IPS-11a (cell line): Measurements from ENCODE around the gene CCDC144A.
"Not testable (repeated sequence)": the region's sequence is repeated elsewhere in the genome, so short reads cannot be mapped to it uniquely, and the experiment has no call there.

ENCODE experiments used
- H3K4me3 ChIP-seq: one replicate; pipeline ENCODE4 v1.5.1; 2013; ENCODE audit warnings: low read depth, low read length, control low read depth

Gene CCDC144A

GRCh38 chr17:16750515-16750914 lies 60.5 kb downstream of the CCDC144A start:
- H3K4me3 ChIP-seq: not testable (repeated sequence)

DNA sequence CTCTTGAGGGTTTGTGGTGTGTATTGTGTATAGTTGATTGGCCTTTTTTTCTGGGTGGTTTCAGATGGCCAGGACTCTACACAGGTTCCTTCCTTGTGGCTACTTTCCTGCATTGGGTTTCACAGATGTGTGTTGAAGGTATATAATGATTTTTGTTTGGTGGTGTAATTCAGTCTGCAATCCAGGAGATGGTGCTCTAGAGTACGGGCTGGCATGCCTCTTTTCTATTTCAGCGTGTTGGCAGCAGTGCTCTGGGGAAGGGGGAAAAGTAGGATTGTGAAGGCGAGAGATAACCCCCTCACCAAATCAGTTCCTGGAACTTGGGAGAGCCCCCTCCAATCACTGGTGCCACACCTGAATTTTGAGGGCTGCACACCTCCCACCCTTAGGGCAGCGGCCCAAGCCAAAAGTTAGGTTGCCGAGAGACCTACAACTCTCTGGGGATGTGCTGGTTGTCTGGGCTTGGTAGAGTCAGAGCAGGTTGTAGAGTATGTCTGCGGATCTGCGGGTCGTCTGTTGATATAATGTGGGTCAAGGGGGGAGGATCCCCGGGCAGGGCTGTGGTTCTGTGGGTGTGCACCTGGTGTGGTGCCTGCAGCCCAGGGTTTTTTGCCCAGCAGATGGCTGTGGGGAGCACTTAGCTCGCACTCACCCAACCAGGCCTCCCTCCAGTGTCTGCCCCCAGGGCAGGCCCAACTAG lies 61.3 kb downstream of the CCDC144A start:
- H3K4me3 ChIP-seq: not testable (repeated sequence)

- H3K4me3 ChIP-seq: not testable (repeated sequence)
These were observed 61.9 kb downstream of the CCDC144A start for GRCh38 chr17:16751924-16752287.

- H3K4me3 ChIP-seq: not testable (repeated sequence)
These were observed 67.5 kb downstream of the CCDC144A start for GRCh38 chr17:16757520-16757919.

GRCh38 chr17:16758177-16758576 lies 68.1 kb downstream of the CCDC144A start:
- H3K4me3 ChIP-seq: not testable (repeated sequence)

- H3K4me3 ChIP-seq: not testable (repeated sequence)
These were observed 78.5 kb downstream of the CCDC144A start for GRCh38 chr17:16768290-16769175.

DNA sequence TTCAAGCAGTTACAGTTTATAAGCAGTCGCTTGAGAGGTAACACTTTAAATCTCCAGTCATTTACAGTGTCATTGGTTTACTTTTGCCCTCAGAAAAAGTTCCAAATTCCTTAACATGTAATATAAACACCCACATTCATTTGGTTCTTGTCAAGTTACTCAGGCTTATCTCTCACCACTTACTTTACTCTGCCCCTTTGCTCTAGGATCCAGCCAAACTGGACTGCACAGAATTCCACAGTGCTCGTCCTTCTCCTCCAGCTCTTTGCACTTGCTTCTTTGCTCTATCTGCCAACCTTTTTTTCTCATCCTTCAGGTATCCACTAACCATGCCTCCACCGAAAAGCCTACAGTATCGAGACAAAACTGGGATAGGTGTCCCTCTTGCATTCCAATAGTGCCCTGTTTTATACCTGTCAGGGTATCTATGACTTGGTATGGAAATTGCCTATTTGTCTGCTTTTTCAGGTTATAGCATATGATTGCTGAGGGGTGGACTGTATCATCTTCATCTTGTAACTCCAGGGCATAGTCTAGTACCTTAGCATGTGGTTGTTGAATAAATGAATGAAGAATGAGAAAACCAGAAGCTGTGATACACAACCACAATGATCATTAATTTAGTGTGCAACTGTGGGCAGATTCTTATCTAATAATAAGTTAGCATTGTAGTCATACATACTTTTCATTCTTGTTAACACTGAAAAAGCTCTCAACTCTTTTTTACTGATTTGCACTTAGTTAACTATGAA lies 82.5 kb downstream of the CCDC144A start:
- H3K4me3 ChIP-seq: not testable (repeated sequence)

GRCh38 chr17:16773146-16773522 lies 83.1 kb downstream of the CCDC144A start:
- not testable (repeated sequence) for H3K4me3 ChIP-seq

DNA sequence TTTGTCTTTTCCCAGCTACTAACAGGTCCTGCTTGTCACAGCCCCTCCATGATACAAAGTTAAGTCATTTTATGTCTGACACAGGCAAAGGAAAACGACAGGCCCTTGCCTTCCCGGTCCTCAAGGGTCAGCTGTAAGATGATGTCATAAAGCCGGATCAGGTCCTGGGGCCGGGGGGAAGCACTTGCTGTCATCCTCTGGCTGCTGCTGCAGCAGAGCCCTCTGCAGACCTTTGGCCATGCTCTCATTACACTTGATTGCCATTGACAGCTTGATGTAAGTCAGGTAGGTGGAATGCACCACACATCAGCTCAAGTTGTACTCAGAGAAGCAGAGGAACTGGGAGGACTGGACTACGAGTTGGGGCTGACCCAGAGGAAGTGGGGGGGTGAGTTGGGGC lies 97.8 kb downstream of the CCDC144A start:
- not testable (repeated sequence) for H3K4me3 ChIP-seq

DNA sequence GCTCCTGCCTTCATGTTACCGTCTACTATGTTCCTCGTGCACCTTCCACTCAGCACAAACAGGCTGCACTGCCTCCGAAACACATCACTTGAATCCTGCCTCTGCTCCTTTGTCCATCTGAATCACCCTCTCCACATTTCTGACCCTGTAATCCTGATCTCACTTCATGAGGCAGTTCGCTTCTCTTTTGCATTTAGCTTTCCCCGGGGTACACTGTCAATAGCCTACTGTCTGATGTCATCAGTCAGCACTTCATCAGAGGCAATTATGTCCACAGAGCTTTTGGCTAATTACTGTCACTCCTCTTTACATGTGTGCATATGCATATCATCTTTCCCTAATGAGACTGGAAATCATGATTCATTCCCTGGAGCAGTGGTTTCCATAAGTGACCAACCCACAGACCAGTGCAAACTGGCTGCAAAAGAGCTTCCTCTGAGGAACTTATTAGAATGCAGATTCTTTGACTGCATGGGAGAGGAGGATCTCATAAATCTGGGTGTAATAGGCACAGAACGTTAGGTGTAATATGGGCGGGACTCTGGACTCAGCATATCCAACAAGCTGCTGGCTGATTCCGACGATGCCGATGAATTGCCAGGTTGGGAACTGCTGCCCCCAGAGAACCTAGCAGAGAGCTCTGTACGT lies 99.0 kb downstream of the CCDC144A start:
- H3K4me3 ChIP-seq: not testable (repeated sequence)

DNA sequence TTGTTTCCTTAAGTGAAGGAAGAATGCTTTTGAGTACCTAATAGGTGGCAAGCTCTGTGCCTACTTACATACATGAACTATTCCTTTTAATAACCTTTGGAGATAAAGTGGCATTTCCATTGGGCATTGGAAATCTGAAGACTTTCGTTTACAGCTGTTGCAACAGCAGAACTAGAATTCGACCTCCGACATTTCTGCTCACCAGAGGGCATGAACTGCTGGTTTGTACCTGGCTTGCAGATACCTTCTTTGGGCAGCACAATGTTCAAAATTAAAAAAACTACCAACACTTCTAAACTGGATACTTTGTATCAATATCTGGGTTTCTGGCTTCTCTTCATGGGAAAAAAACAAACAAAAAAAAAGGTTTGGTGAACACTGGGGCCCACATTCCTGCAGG lies 99.6 kb downstream of the CCDC144A start:
- H3K4me3 ChIP-seq: not testable (repeated sequence)

DNA sequence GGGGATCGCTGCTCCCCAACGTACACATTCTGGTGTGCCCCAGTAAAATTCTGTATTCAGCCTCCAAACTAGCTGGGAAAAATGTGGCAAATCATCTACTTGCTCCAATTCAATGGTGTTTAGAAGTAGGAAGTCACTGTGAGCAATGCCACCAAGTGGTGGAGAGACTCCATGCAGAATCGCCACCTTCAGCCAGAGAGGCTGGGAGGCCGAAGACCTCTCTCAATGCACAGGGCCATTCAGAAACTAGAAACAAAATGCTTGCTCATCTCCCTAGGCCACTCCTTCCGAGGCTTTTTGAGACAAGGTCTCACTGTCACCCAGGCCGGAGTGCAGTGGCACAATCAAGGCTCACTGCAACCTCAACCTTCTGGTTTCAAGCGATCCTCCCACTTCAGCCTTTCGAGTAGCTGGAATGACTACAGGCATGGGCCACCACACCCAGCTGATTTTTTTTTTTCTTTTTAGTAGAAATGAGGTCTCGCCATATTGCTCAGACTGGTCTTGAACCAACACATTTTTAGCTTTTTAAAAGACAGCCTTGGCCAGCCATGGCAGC lies 100.4 kb downstream of the CCDC144A start:
- not testable (repeated sequence) for H3K4me3 ChIP-seq

GRCh38 chr17:16794215-16794614 lies 104.2 kb downstream of the CCDC144A start:
- not testable (repeated sequence) for H3K4me3 ChIP-seq

GRCh38 chr17:16795894-16796293 lies 105.9 kb downstream of the CCDC144A start:
- H3K4me3 ChIP-seq: not testable (repeated sequence)

GRCh38 chr17:16804851-16805250 lies 114.8 kb downstream of the CCDC144A start:
- H3K4me3 ChIP-seq: not testable (repeated sequence)

- not testable (repeated sequence) for H3K4me3 ChIP-seq
These were observed 116.6 kb downstream of the CCDC144A start for GRCh38 chr17:16806599-16806998.

DNA sequence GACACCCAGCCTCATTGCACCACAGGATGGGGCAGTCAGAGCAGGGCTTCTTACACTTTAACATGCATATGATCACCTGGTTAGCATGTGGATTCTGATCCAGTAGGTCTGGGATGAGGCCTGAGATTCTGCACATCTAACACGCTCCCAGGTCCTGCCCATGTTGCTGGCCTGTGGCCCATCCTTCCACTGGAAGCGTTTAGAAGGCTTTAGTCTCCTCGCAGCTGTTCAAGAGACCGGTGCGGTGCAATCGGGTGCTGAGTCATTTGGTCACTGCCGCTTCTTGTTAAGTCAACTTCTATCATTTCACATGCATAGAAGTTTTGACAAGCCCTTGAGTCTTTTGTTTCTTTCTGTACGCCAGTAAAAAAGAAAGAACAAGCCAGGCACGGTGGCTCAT lies 117.6 kb downstream of the CCDC144A start:
- not testable (repeated sequence) for H3K4me3 ChIP-seq

- H3K4me3 ChIP-seq: not testable (repeated sequence)
These were observed 120.2 kb downstream of the CCDC144A start for GRCh38 chr17:16810236-16810635.

DNA sequence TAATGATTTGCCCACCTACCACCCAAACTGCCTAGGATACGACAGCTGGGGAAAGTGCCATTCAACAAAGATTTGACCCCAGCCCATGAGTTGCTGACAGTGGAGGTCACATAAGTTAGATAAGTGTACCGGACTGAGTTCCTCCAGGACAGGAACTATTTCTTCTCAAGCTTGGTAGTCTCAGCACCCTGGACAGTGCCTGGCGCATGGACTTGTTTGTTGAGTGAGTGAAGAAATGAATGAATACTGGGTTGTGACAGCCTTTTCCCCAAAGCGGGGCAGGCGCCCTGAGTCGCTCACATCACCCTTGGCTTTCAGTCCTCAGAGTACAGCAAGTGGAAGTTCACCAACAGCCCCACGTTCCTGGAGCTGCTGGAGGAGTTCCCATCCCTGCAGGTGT lies 122.1 kb downstream of the CCDC144A start:
- not testable (repeated sequence) for H3K4me3 ChIP-seq

DNA sequence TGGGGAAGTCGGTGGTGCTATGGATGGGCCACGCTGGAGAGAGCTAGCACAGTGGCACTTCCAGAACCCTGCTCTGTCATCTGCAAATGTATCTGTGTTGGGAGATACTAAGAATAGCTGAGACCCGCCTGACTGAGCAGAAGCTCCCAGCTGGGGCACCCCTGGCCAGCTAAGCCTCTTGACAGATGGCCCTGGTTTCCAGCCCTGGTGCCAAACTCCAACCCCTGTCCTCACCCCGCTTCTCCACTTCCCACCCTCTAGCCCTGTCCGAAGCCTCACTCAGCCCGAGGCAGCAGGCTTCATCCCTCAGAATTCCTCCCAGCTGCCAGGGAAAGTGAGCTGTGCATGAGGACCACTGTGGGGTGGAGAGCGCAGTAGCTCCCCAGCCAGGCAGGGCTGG lies 124.4 kb downstream of the CCDC144A start:
- no peak overlapping the region for H3K4me3 ChIP-seq

- H3K4me3 ChIP-seq: no peak overlapping the region
These were observed 127.2 kb downstream of the CCDC144A start for GRCh38 chr17:16817201-16817600.
